H1 (cell line): ENCODE results near the gene RNF225. TPM values are rescaled to one million over a fixed set of nuclear protein-coding genes. Genes with fewer than 3 reads are reported as not detected.

Experiments
- CEBPB ChIP-seq: IDR thresholded peaks from 2 replicates; pipeline ENCODE4 v1.6.1; 2012; ENCODE audit warnings: low read depth, low read length
- CREB1 ChIP-seq: IDR thresholded peaks from 2 replicates; pipeline ENCODE4 v1.6.1; 2012; ENCODE audit warnings: inconsistent platforms
- TCF12 ChIP-seq: IDR thresholded peaks from 2 replicates; pipeline ENCODE4 v1.6.1; 2011; ENCODE audit warnings: low read depth, mild to moderate bottlenecking, low read length
- polyA plus RNA-seq, 7 experiments: library from polyadenylated mRNA; depleted of rRNA in 3 of 7; stranded (reverse) in 5 of 7; unstranded in 2 of 7; fragments of >200 nt in 5 of 7; fragments of 200-250 nt in 2 of 7; gene quantifications; 1 replicate in 5 of 7; 2 replicates in 1 of 7; 4 replicates in 1 of 7; pipeline versions ENCODE4 v1.2.1 to v1.2.3, GENCODE V29; 2011 to 2013; ENCODE audit warnings: missing spikeins in 2 of 7, mixed read lengths in 2 of 7
- total RNA-seq: library from RNA; stranded (reverse); fragmentation: NEBNext Ultra II Directional; extraction: Animal tissue kit (Norgen Biotek cat#: 25700); gene quantifications from 2 replicates; pipeline ENCODE4 v1.2.1, GENCODE V29; 2021

Gene RNF225
- total and polyA plus RNA-seq, 2 of the 8 experiments (the other 6 are each of a cell fraction or from before 2014, with no cell fraction given) = 0.17 to 1.0 TPM

GRCh38 chr19:58353717-58354477 lies 41.6 kb upstream of the RNF225 start (continued):
- TF ChIP-seq CREB1 (no peak), TCF12 (no peak), CEBPB (no peak)
